ENCODE data around the gene C10orf67.

GRCh38 chr10:23361665-23362064, 17.1 kb upstream of the C10orf67 start:
- TF ChIP-seq, protein P1, sequence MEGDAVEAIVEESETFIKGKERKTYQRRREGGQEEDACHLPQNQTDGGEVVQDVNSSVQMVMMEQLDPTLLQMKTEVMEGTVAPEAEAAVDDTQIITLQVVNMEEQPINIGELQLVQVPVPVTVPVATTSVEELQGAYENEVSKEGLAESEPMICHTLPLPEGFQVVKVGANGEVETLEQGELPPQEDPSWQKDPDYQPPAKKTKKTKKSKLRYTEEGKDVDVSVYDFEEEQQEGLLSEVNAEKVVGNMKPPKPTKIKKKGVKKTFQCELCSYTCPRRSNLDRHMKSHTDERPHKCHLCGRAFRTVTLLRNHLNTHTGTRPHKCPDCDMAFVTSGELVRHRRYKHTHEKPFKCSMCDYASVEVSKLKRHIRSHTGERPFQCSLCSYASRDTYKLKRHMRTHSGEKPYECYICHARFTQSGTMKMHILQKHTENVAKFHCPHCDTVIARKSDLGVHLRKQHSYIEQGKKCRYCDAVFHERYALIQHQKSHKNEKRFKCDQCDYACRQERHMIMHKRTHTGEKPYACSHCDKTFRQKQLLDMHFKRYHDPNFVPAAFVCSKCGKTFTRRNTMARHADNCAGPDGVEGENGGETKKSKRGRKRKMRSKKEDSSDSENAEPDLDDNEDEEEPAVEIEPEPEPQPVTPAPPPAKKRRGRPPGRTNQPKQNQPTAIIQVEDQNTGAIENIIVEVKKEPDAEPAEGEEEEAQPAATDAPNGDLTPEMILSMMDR (IDR thresholded peaks at IDR 0.05): no peak
- no peak for TF ChIP-seq EZH2 (IDR thresholded peaks at IDR 0.05; ENCODE audit: borderline replicate concordance, insufficient read depth, low read depth, low read length, poor library complexity, severe bottlenecking)
